Activated CD4-positive, alpha-beta T cell treated with anti-CD3 and anti-CD28 coated beads, Interleukin-2, amount 50 U/mL, for 16 hours (primary cell): ENCODE measurements around the gene CARHSP1.
"Not testable (repeated sequence)": the region's sequence is repeated elsewhere in the genome, so short reads cannot be mapped to it uniquely, and the experiment has no call there.

Experiments
- DNase-seq: peaks from one replicate; pipeline ENCODE4 v3.0.0-alpha.2; 2020

The CARHSP1 gene

DNA sequence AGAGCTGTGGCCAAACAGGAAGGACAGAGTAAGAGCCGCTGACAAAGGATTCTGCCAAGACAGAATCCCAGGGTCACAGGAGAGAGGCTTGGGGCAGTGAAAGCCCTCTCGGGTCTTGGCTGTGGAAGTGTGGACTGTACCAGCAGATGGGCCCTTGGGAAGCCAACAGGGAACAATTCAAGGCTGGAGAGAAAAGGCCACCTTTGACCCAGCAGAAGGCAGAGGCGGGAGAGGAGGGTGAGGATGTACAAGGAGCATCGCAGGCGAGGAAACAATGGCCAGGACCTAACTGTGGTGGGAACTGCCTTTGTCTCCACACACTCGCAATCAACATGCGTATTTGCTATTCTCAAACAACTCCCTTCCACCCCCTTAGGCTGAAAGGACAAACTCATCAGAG is 15.7 kb downstream of the CARHSP1 start:
- no peak for DNase-seq

DNA sequence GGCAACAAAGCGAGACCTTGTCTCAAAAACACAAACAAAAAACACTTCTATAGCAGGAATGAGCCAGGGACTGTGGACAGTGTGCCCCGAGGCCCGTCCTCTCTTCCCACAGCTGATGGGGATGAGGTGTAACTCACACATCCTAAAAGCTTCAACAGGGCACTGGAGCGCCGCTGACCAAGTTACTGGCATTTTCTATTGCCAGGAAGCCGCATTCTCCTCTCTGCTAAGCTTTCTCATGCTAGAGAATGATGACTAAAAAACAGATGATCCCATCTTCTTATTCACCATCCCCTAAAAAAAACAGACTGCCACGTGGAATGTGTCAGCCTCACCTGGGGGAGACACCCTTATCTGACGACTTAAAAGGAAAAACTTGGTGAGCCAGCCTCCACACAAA is 16.3 kb downstream of the CARHSP1 start:
- DNase-seq: no peak

DNA sequence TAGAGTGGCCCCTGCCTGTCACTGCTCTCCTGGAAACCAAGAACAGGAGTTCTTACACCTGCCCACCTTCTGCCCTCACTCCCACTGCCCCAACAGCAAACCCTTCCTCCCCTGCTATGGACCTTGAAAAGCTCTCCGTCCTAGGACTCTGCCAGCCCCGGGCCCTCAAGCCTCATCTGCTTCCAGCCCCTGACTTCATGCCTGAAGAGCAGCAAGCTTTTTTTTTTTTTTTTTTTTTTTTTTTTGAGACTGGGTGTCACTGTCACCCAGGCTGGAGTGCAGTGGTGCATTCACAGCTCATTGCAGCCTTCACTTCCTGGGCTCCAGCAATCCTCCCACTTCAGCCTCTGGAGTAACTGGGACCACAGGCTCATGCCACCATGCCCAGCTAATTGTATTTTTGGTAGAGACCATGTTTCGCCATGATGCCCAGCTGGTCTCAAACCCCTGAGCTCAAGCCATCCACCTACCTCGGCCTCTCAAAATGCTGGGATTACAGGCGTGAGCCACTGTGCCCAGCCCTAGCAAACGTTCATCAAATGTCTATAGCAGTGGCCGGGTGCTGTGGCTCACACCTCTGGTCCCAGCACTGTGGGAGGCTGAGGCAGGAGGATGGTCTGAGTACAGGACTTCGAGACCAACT is 16.9 kb downstream of the CARHSP1 start:
- no peak for DNase-seq

GRCh38 chr16:8850279-8850885 is 18.4 kb downstream of the CARHSP1 start:
- DNase-seq: no peak

DNA sequence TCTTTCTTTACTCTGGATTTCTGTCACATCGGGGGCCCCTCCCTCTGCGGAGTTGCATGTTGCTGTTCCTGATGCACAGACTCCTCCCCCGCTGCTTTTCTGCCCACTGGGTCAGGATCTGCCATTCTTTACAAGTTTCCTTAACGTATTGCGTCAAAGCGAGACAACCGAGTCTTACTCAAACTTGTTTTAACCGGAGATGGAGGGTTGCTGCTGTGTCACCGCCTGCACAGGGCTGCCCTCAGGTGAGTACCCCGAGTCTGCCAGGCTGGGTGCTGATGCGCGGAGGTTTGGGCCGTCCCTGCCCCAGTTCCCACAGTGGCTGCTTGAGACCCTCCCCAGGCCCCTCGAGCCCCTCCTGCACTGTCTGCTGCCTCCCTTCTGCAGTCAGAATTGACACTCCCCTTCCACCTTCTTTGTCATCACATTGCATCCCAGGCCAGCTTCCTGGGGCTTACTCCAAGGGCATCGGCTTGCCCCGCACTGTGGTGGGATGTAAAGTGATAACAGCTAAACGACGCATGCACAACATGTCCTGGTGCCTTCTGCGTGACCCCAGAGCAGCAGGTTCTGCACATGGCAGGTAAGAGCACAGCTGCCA is 19.3 kb downstream of the CARHSP1 start:
- no peak for DNase-seq

- DNase-seq: no peak
These were observed 19.8 kb downstream of the CARHSP1 start for GRCh38 chr16:8848939-8849391.

DNA sequence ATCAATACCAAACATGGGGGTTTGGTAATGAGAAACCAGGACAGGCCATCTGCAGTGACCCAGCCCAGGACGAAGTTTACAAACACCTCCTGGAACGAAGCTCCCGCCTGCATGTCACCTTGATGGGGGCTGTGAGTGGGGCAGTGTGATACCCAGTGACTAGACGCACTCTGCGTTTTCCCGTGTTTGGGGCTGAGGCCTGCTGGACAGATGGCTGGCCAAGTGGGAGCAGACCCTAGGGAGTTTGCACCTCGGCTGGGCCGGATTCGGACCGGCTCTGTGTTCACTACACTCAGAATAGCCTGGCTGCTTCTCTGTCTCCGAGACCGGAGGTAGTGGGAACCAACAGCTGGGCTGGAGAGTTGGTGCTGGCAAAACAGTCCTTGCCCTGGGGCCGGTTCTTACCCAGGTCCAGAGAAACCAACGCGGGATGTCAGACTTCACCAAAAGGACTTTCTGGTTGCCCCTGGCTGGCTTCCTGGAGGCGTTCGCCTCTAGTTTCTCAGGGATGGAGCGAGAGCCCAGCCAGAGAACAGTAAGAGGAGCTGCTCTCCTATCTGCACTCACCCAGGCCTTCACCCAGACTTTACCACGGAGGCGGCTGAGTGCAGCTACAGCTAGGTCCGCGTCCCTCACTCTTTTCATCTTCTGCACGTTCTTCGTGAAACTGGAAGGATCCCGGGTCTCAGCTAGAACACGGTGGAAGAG is 20.4 kb downstream of the CARHSP1 start:
- no peak for DNase-seq

DNA sequence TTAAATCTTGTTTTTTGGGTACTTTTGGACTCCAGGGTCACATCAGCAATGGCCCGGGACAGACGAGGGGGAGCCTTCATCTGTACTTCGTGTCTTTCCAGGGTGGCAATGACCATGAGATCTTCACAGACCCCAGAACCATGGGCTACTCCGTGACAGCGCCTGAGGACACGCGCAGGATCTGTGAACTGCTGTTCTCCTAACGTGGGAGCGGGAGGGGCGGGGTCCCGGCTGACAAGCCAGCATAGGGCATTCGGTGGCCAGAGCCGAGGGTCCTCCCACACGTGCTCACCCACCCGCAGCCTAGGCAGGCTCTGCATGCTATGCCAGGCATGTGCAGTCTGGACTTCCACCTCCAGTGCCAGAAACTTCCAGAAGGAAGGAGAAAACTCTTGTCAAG is 21.2 kb downstream of the CARHSP1 start:
- DNase-seq: no peak

- DNase-seq: no peak
These were observed 21.7 kb downstream of the CARHSP1 start for GRCh38 chr16:8847145-8847544.

DNA sequence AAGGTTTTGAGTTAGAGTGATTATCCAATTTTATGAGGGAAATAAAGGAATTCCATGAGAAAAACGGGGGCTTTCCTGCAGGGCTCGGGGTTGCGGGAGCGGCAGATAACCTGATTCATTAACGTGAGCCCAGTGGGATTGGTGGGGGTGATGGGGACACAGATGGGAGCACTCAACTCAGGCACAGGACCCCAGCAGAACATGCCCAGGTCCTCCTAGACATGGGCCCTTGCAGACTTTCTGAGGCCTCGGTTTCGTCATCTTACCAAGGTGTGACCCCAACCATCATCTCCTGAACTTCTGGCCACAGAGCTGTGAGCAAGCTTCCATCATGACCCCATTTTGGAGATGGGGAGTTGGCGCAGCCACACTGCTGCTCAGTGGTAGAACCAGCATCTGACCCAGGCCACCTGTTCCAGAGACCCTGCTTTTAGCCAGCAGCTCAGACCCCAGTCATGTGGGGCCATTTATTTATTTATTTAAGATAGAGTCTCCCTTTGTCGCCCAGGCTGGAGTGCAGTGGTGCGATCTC is 22.3 kb downstream of the CARHSP1 start:
- no peak for DNase-seq

DNA sequence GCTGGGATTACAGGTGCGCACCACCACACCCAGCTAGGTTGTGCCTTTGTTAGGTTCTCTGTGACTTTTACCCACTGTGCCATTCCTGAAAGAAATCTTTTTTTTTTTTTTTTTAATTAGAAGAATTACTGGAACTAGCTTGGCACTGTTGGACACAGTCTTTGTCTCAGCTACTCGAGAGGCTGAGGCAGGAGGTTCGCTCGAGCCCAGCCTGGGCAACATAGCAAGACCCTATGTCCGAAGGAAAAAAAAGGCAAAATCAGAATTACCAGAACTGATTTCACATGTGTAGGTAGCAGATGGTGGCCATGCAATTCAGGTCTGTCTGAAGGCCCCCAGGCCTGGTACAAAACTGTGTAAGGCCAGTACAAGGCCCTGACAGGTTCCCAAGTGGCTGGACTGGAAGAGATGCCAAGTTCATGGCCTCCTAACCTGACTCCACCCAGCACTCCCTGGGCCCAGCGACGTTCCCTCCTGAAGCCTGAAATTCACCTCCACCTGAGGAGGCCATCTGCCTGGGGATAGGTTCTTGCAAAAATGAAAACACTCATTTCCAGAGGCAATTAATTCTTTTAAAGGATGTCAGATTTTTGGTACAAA is 23.0 kb downstream of the CARHSP1 start:
- DNase-seq: no peak

DNA sequence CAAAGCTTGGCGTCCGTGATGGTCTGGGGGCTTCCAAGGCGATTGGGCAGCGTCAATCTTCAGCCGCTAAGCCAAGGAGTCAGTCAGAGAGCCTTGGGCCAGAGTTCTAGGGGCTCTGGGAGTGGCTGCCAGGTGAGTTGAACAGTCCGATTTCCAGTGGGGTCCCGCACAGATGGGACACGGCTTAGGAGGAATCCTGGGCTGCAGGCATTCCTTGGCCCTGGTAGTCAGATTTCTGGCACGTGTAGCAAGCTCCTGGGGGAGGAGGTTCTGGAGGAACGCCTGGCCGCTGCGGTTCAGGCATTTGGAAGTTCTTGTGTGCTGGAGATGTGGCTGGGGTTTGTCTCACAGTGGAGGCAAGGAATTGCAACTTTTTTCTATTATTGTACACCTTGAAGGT is 25.5 kb downstream of the CARHSP1 start:
- not testable (repeated sequence) for DNase-seq

GRCh38 chr16:8842016-8842415 is 26.8 kb downstream of the CARHSP1 start:
- DNase-seq: not testable (repeated sequence)

DNA sequence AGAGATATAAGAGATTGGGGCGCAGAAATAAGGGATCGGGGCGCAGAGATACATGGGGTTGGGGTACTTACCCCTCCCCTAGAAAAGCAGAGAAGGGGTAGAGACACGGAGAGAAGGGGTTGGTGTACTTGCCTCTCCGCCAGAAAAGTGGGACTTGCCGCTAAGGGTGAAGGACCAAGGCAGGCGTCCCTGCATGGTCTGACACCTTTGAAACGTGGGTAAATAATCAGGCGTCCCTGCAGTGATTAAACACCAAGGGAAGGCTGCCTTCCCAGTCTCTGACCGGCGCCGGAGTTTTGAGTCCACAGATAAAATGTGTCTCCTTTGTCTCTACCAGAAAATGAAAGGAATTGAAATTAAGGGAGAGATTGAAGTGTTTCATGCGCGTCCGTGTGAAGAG is 31.2 kb downstream of the CARHSP1 start:
- DNase-seq: not testable (repeated sequence)

- not testable (repeated sequence) for DNase-seq
These were observed 32.0 kb downstream of the CARHSP1 start for GRCh38 chr16:8836797-8837196.

- no peak for DNase-seq
These were observed 36.1 kb downstream of the CARHSP1 start for GRCh38 chr16:8832717-8833105.

GRCh38 chr16:8831871-8832716 is 36.7 kb downstream of the CARHSP1 start:
- DNase-seq: no peak

DNA sequence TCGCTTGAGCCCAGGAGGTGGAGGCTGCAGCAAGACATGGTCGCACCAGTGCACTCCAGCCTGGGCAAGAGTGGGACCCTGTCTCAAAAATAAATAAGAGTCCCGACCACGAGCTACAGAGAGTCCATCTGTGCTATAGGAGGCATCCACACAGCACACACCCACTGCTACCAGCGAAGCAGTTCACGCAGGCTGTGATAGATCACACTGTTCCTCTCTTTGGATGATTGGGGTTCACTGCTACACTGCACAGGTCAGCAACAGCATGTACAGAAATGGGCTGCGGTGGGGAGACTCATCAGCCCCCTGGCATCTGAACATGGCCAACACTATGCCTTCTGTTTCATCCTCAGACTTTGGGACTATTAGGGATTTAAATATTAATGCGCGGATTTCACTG is 37.4 kb downstream of the CARHSP1 start:
- no peak for DNase-seq

DNA sequence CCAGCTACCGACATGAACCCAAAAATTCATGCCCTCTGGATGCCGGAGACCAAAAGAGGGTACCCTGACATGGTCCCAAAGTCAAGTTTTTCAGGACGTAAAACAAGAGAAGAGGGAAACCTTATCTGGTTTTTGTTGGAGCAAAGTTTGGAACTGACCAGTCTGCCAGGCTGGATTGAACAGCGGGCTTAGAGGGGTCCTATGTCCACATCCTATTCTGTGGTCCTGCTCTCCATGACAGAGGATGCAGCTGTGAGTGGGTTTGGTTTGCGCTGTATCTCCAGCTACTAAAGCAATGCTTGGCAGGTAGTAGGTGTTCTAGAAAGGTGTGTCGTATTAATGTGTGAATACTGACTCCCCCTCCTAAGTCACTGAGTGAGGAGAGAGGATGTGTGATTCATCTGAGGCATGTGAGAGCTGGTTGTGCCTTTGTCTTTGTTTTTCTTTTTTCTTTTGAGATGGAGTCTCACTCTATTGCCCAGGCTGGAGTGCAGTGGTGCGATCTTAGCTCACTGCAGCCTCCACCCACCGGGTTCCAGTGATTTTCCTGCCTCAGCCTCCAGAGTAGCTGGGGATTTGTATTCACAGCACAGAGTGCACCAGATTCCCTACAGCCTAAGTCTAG is 40.2 kb downstream of the CARHSP1 start:
- no peak for DNase-seq

DNA sequence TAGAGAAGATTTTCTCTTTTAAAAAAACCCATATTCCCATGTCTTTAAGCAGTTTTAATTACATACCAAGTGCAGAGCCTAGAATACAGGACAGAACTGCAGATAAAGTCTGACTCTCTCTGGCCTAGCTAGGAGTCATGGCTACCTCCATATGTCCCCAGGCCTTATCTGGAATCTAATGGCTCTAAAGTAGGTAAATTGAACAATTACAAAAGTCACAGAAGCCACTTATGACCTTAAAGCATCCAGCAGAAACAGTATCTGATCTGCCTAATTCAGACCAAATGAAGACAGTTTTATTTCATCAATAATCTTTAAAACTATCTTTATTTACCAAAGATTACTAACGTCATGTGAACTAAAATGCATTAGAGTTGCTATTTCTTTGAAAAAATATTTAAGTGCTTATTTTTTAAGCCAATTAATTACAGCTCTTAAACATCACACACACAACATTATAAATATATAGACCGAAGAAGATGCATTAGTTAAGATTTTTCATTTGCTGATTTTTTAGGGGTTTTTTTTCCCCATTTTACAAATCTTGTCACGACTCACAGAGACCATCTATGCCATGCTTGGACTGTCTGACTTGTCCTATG is 42.4 kb downstream of the CARHSP1 start:
- no peak for DNase-seq

GRCh38 chr16:8822403-8822802 is 46.4 kb downstream of the CARHSP1 start:
- no peak for DNase-seq
